ENCODE data around the gene EIF2B4. TPM values are rescaled to one million over a fixed set of nuclear protein-coding genes. Genes with fewer than 3 reads are reported as not detected.

The EIF2B4 gene
- polyA plus RNA-seq, 3 donors: 29.5 to 42.3 (median 39.3) TPM

- H3K36me3 Mint-ChIP-seq: peaks cover 52 to 66% of the 10 kb centered on the region in 2 donors
- Histone ChIP-seq H3K9ac (ENCODE audit: insufficient read depth, low read length, poor library complexity, severe bottlenecking) (peak within 1 kb of the TSS; percentile 86), H3K4me2 (replicated peaks; ENCODE audit: extremely low read depth, low read length, poor library complexity, severe bottlenecking) (peak within 1 kb of the TSS; percentile 81), H3K4me3 (replicated peaks in 1 of 3; ENCODE audit: low read depth in 2 of 3, low read length in 3 of 3) (peak within 1 kb of the TSS; percentile 67 to 78 (median 68)), H3K27me3 (ENCODE audit: control insufficient read depth in 2 of 2, insufficient read depth in 2 of 2, low read length in 2 of 2) (no peaks in the 10 kb centered on the region), H3K9me3 (replicated peaks in 1 of 2; ENCODE audit: control insufficient read depth in 1 of 2, insufficient read depth in 1 of 2, low read length in 2 of 2) (no peaks in the 10 kb centered on the region), H3K4me1 (ENCODE audit: control insufficient read depth in 1 of 2, insufficient read depth in 2 of 2, low read length in 2 of 2) (peaks cover 18 to 38% of the 10 kb centered on the region in 2 donors), H3K36me3 (replicated peaks in 1 of 2; ENCODE audit: control insufficient read depth in 1 of 2, insufficient read depth in 2 of 2, low read length in 2 of 2) (peaks cover 61 to 71% of the 10 kb centered on the region in 2 donors), H3K79me2 (ENCODE audit: insufficient read depth, low read length) (peaks cover 23% of the 10 kb centered on the region), H3K27ac (ENCODE audit: low read depth in 1 of 2, low read length in 2 of 2) (peak within 1 kb of the TSS; percentile 79 to 96), H2AFZ (ENCODE audit: insufficient read depth, low read depth, low read length, poor library complexity, severe bottlenecking) (peak within 1 kb of the TSS; percentile 90), H4K20me1 (ENCODE audit: insufficient read depth, low read length) (peaks cover 32% of the 10 kb centered on the region)
- DNase-seq: peak; percentile 94 to 95 (median 94)
- TF ChIP-seq CTCF (IDR thresholded peaks at IDR 0.05): no peak
- peaks cover 0 to 3% (median 1%) of the 10 kb centered on the region in 3 donors for H3K27me3 Mint-ChIP-seq (ENCODE audit: low read depth in 3 of 3)
- intact Hi-C loops (cut with micrococcal nuclease): loop anchor here (1.0 to 10.0 kb wide), 3 partner anchors 10 to 114 kb away; partner anchors contain the start of genes EIF2B4 (in 1 of the 2), FNDC4 (in 1 of the 2), GCKR (in 1 of the 2) and SNX17 (in 1 of the 2)
- H3K4me1 Mint-ChIP-seq: peaks cover 29% of the 10 kb centered on the region
- peak within 1 kb of the TSS; percentile 86 to 91 for H3K4me3 Mint-ChIP-seq
- peaks cover 0 to 2% (median 0%) of the 10 kb centered on the region in 7 donors for H3K9me3 Mint-ChIP-seq
- WGBS (ENCODE audit: insufficient coverage): 6% methylated on average over 46 of the region's 67 CpGs
- H3K27ac Mint-ChIP-seq: peak within 1 kb of the TSS; percentile 93 to 98 (median 96)
Observed at GRCh38 chr2:27380626-27381545, 10.7 kb upstream of the EIF2B4 start, which contains the start of gene ZNF513. Gene ZNF513, minus strand, starts transcription at chr2:27380734. Its CDS starts 208 bp downstream, at chr2:27380526.

Measured in CD14-positive monocyte (primary cell).